SK-N-SH treated with all-trans-retinoic acid at 6 μM for 48 hours (cell line): ENCODE data around the gene ARFIP2.

ENCODE experiments used
- ATAC-seq: fragments of 200-7000 bp; cut with Tn5 transposase; 3 replicates; pipeline ENCODE4 v1.9.1; 2020; ENCODE audit warnings: mild to moderate bottlenecking, moderate library complexity
- BACH2 ChIP-seq: fragments of 250-450 bp; sonication (Bioruptor Pico); IDR thresholded peaks from 2 replicates; pipeline ENCODE4 v1.9.0; 2021; ENCODE audit warnings: mild to moderate bottlenecking, borderline replicate concordance
- CREB5 ChIP-seq: fragments of 250-450 bp; sonication (Bioruptor Pico); IDR thresholded peaks from 2 replicates; pipeline ENCODE4 v1.5.1; 2020; ENCODE audit warnings: low read depth, mild to moderate bottlenecking, moderate library complexity
- CSDC2 ChIP-seq: fragments of 250-450 bp; sonication (Bioruptor Pico); IDR thresholded peaks from 2 replicates; pipeline ENCODE4 v1.5.0; 2020; ENCODE audit warnings: mild to moderate bottlenecking, moderate library complexity
- ESRRG ChIP-seq: fragments of 250-450 bp; sonication (Bioruptor Pico); IDR thresholded peaks from 2 replicates; pipeline ENCODE4 v1.6.1; 2021; ENCODE audit warnings: mild to moderate bottlenecking
- GLIS3 ChIP-seq: fragments of 250-450 bp; sonication (Bioruptor Pico); IDR thresholded peaks from 2 replicates; pipeline ENCODE4 v1.5.0; 2020; ENCODE audit warnings: mild to moderate bottlenecking, moderate library complexity
- OSR1 ChIP-seq: fragments of 250-450 bp; sonication (Bioruptor Pico); IDR thresholded peaks from 2 replicates; pipeline ENCODE4 v1.8.0; 2022; ENCODE audit warnings: moderate library complexity, mild to moderate bottlenecking, inconsistent platforms
- PPARA ChIP-seq: fragments of 250-450 bp; sonication (Bioruptor Pico); IDR thresholded peaks from 2 replicates; pipeline ENCODE4 v1.5.0; 2020; ENCODE audit warnings: mild to moderate bottlenecking, borderline replicate concordance
- RARB ChIP-seq: fragments of 250-450 bp; sonication (Bioruptor Pico); IDR thresholded peaks from 2 replicates; pipeline ENCODE4 v1.8.0; 2021; ENCODE audit warnings: mild to moderate bottlenecking, moderate library complexity
- SNAI2 ChIP-seq: fragments of 250-450 bp; sonication (Bioruptor Pico); IDR thresholded peaks from 2 replicates; pipeline ENCODE4 v1.5.0; 2020; ENCODE audit warnings: mild to moderate bottlenecking, moderate library complexity
- TCF4 ChIP-seq: fragments of 250-450 bp; sonication (Bioruptor Pico); IDR thresholded peaks from 2 replicates; pipeline ENCODE4 v1.8.0; 2021; ENCODE audit warnings: mild to moderate bottlenecking, moderate library complexity, borderline replicate concordance
- TOX ChIP-seq: fragments of 250-450 bp; sonication (Bioruptor Pico); IDR thresholded peaks from 2 replicates; pipeline ENCODE4 v1.8.0; 2021; ENCODE audit warnings: mild to moderate bottlenecking, moderate library complexity, borderline replicate concordance
- ZC3H10 ChIP-seq: fragments of 250-450 bp; sonication (Bioruptor Pico); IDR thresholded peaks from 2 replicates; pipeline ENCODE4 v1.5.1; 2021; ENCODE audit warnings: mild to moderate bottlenecking, moderate library complexity
- ZFP3 ChIP-seq: fragments of 250-450 bp; sonication (Bioruptor Pico); IDR thresholded peaks from 2 replicates; pipeline ENCODE4 v1.5.0; 2020; ENCODE audit warnings: mild to moderate bottlenecking, moderate library complexity
- ZFP30 ChIP-seq: fragments of 450-650 bp; formaldehyde crosslinking; IDR thresholded peaks from 2 replicates; pipeline ENCODE4 v1.5.0; 2022; ENCODE audit warnings: mild to moderate bottlenecking, moderate library complexity
- ZNF565 ChIP-seq: fragments of 450-650 bp; formaldehyde crosslinking; conservative IDR thresholded peaks from 2 replicates; pipeline ENCODE4 v1.5.0; 2020; ENCODE audit warnings: low read depth, mild to moderate bottlenecking, moderate library complexity
- ZNF70 ChIP-seq: fragments of 450-650 bp; formaldehyde crosslinking; IDR thresholded peaks from 2 replicates; pipeline ENCODE4 v1.5.0; 2020; ENCODE audit warnings: mild to moderate bottlenecking, moderate library complexity
- ZNF8 ChIP-seq: fragments of 450-650 bp; formaldehyde crosslinking; IDR thresholded peaks from 2 replicates; pipeline ENCODE4 v1.5.0; 2020; ENCODE audit warnings: mild to moderate bottlenecking, moderate library complexity
- TF ChIP-seq, protein P1 (sequence below): fragments of 250-450 bp; sonication (Bioruptor Pico); IDR thresholded peaks from 2 replicates; pipeline ENCODE4 v1.5.0; 2020; ENCODE audit warnings: mild to moderate bottlenecking, moderate library complexity
- TF ChIP-seq, protein P2 (sequence below): fragments of 250-450 bp; sonication (Bioruptor Pico); IDR thresholded peaks from 2 replicates; pipeline ENCODE4 v1.5.1; 2021; ENCODE audit warnings: mild to moderate bottlenecking, moderate library complexity
- TF ChIP-seq, protein P3 (sequence below): fragments of 250-450 bp; sonication (Bioruptor Pico); IDR thresholded peaks from 2 replicates; pipeline ENCODE4 v1.8.0; 2020; ENCODE audit warnings: mild to moderate bottlenecking, moderate library complexity, borderline replicate concordance

The ARFIP2 gene

DNA sequence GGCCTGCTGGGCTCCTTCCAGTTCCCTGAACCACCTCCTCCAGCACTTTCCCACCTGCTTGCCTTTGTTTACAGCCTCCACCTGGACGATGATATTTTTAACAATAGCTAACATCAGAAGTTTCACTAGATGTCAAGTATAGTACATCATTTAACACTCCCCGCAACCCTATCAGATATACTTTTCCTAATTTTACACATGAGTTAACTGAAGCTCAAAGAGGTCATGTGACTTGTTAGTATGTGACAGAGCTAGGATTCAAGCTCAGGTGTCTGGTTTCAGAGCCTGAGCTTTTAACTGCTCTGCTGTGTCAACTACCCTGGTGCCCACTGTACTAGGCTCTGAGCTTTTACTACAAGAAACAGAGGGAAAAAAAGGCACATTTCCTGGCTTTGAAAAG lies 26.1 kb downstream of the ARFIP2 start:
- no peak for ATAC-seq
- TF ChIP-seq TCF4 (CRISPR knock-in tag) (no peak), SNAI2 (CRISPR knock-in tag) (no peak), BACH2 (CRISPR knock-in tag) (no peak), OSR1 (CRISPR knock-in tag) (no peak), ZC3H10 (no peak)
- TF ChIP-seq, all 23 proteins: peak for 0

DNA sequence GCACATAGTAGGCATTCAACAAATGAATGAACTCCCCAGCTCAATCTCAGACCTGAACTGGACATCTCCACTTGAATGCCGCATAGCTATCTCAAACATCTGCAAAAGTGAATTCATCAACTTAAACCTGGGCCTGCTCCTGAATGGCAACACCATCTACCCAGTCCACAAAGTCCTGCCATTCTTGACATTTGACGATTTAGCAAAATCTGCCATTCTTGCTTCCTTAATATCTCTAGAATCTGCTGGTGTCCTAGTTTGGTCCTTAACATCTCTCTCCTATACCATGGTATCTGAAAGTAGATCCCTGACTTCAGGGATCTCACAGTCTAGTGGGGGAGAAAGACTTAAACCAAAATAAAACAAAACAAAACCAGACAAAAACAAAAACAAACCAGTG lies 28.0 kb downstream of the ARFIP2 start:
- no peak for ATAC-seq
- no peak for TF ChIP-seq OSR1 (CRISPR knock-in tag)
- no peak for TF ChIP-seq RARB (CRISPR knock-in tag)
- TF ChIP-seq CREB5, result no peak
- no peak for TF ChIP-seq CSDC2 (CRISPR knock-in tag)
- no peak for TF ChIP-seq ZFP30 (CRISPR knock-in tag)
- TF ChIP-seq BACH2 (CRISPR knock-in tag), result no peak
- TF ChIP-seq TOX (CRISPR knock-in tag), result no peak
- TF ChIP-seq ZFP3 (CRISPR knock-in tag), result no peak
- TF ChIP-seq PPARA (CRISPR knock-in tag), result no peak
- no peak for TF ChIP-seq ZNF565
- TF ChIP-seq ZNF70 (CRISPR knock-in tag), result no peak
- TF ChIP-seq TCF4 (CRISPR knock-in tag), result no peak
- TF ChIP-seq, protein P1, sequence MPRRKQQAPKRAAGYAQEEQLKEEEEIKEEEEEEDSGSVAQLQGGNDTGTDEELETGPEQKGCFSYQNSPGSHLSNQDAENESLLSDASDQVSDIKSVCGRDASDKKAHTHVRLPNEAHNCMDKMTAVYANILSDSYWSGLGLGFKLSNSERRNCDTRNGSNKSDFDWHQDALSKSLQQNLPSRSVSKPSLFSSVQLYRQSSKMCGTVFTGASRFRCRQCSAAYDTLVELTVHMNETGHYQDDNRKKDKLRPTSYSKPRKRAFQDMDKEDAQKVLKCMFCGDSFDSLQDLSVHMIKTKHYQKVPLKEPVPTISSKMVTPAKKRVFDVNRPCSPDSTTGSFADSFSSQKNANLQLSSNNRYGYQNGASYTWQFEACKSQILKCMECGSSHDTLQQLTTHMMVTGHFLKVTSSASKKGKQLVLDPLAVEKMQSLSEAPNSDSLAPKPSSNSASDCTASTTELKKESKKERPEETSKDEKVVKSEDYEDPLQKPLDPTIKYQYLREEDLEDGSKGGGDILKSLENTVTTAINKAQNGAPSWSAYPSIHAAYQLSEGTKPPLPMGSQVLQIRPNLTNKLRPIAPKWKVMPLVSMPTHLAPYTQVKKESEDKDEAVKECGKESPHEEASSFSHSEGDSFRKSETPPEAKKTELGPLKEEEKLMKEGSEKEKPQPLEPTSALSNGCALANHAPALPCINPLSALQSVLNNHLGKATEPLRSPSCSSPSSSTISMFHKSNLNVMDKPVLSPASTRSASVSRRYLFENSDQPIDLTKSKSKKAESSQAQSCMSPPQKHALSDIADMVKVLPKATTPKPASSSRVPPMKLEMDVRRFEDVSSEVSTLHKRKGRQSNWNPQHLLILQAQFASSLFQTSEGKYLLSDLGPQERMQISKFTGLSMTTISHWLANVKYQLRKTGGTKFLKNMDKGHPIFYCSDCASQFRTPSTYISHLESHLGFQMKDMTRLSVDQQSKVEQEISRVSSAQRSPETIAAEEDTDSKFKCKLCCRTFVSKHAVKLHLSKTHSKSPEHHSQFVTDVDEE, result no peak
- no peak for TF ChIP-seq GLIS3 (CRISPR knock-in tag)
- TF ChIP-seq ZC3H10, result no peak
- TF ChIP-seq, all 23 proteins: peak for 0

DNA sequence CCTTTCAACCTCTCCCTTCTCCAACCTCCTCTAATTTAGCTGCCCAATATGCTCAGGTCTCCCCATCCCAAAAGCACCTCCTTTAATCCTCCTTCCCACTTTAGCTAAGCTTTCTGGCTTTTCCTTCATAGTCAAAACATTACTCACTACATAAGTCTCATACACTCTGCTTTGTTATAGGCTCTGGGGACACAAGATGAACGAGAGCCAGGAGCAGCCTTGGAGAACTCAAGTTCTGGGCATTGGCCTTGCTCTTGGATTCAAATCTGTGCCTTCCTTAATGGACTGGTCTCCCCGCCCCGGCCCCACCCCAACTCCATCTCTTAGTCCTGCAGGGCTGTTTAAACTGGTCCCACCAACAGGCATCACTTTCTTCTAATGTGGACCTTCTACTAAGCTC lies 28.9 kb downstream of the ARFIP2 start:
- ATAC-seq, result no peak
- TF ChIP-seq GLIS3 (CRISPR knock-in tag), result no peak
- no peak for TF ChIP-seq ZNF8 (CRISPR knock-in tag)
- TF ChIP-seq TOX (CRISPR knock-in tag), result no peak
- TF ChIP-seq, protein P1, result no peak
- TF ChIP-seq SNAI2 (CRISPR knock-in tag), result no peak
- no peak for TF ChIP-seq RARB (CRISPR knock-in tag)
- no peak for TF ChIP-seq ZNF70 (CRISPR knock-in tag)
- TF ChIP-seq CREB5, result no peak
- TF ChIP-seq BACH2 (CRISPR knock-in tag), result no peak
- TF ChIP-seq, protein P2, sequence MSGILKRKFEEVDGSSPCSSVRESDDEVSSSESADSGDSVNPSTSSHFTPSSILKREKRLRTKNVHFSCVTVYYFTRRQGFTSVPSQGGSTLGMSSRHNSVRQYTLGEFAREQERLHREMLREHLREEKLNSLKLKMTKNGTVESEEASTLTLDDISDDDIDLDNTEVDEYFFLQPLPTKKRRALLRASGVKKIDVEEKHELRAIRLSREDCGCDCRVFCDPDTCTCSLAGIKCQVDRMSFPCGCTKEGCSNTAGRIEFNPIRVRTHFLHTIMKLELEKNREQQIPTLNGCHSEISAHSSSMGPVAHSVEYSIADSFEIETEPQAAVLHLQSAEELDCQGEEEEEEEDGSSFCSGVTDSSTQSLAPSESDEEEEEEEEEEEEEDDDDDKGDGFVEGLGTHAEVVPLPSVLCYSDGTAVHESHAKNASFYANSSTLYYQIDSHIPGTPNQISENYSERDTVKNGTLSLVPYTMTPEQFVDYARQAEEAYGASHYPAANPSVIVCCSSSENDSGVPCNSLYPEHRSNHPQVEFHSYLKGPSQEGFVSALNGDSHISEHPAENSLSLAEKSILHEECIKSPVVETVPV (CRISPR knock-in tag), result no peak
- no peak for TF ChIP-seq ESRRG (CRISPR knock-in tag)
- TF ChIP-seq, protein P3, sequence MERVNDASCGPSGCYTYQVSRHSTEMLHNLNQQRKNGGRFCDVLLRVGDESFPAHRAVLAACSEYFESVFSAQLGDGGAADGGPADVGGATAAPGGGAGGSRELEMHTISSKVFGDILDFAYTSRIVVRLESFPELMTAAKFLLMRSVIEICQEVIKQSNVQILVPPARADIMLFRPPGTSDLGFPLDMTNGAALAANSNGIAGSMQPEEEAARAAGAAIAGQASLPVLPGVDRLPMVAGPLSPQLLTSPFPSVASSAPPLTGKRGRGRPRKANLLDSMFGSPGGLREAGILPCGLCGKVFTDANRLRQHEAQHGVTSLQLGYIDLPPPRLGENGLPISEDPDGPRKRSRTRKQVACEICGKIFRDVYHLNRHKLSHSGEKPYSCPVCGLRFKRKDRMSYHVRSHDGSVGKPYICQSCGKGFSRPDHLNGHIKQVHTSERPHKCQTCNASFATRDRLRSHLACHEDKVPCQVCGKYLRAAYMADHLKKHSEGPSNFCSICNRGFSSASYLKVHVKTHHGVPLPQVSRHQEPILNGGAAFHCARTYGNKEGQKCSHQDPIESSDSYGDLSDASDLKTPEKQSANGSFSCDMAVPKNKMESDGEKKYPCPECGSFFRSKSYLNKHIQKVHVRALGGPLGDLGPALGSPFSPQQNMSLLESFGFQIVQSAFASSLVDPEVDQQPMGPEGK (CRISPR knock-in tag), result no peak
- TF ChIP-seq ZC3H10, result no peak
- TF ChIP-seq CSDC2 (CRISPR knock-in tag), result no peak
